IPS DF 19.7 (cell line): ENCODE data around the gene PEMT.

Source experiments
- DNase-seq: peaks from one replicate; pipeline ENCODE4 v3.0.0-alpha.2; 2013; ENCODE audit warnings: low read depth, low spot score

The PEMT gene

DNA sequence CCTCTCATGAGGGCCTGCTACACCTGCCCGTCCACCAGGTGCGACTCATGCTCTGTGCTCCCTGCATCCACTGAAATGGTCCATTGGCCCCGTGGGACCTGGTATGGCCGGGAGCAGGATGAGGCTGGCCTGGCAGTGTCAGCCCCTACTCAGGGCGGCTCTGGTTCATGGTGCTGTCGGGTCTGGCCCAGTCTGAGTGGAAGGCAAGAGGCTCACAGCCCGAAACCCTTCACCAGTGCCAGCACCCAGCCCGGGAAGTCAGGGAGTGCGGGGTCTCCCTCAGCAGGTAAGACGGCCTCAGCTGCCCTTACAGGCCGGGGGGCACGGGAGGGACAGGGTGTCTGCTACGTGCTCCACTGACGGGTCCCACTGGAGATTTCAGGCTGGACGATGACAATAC, 54.8 kb downstream of the PEMT start:
- no peak for DNase-seq

DNA sequence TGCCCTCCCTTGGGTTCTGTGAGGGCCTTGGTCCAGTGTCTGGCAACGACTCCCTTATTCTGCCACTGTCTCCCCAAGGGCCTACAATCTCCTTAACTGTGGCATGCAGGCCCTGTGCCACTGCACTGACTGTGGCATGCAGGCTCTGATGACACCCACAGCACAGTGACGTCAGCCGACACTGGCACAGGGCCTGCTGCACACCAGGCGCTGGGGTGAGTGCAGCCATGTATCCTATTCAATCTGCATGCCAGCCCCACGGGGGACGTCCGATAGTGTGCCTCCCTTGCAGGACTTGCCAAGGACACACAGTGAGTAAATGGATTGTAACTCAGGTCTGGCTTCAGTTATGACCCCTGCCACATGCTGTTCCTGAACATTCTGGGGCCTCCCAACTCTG, 55.6 kb downstream of the PEMT start:
- no peak for DNase-seq

DNA sequence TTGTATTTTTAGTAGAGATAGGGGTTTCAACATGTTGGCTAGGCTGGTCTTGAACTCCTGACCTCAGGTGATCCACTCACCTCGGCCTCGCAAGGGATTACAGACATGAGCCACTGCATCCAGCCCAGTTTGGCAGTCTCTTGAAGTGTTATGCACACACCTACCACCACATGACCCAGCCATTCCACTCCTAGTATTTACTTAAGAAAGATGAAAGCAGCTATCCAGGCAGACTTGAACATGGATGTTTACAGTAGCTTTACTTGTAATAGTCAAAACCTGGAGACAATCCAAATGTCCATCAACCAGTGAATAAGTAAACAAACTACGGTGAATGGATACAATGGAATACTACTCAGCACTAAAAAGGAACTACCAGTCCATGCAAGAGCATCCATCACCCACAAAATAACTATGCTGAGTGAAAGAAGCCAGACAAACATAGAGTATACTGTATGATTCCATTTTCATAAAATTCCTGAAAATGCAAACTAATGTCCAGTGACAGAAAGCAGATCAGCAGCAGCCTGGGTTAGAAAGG, 57.5 kb downstream of the PEMT start:
- no peak for DNase-seq

DNA sequence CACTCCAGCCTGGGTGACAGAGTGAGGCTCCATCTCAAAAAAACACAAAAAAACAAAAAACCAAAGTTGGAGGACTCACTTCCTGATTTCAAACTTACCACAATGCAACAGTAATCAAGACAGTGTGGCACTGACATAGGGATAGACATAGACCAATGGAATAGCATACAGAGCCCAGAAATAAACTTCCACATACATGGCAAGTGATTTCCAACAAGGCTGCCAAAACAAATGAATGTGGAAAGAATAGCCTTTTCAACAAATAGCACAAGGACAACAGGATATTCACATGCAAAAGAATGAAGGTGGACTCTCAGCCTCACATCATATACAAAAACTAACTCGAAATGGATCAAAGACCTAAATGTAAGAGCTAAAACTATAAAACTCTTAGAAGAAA, 58.5 kb downstream of the PEMT start:
- no peak for DNase-seq

DNA sequence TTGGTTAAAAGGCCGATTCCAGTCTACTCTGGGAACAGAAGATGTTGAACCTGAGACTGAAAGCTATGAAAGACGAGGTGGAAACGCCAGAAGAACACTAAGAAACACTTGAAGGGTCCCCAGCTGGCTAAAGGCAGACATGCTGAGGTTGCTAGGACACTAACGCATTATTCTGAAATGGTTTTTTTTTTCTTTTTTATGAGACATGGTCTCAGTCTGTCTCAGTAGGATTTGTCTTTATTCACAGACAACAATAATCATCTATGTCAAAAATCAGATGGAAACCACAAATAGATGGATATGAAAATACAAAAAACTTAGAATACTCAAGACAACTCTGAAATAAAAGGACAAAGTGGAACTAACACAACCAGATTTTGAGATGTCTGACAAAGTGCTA, 60.4 kb downstream of the PEMT start:
- no peak for DNase-seq

DNA sequence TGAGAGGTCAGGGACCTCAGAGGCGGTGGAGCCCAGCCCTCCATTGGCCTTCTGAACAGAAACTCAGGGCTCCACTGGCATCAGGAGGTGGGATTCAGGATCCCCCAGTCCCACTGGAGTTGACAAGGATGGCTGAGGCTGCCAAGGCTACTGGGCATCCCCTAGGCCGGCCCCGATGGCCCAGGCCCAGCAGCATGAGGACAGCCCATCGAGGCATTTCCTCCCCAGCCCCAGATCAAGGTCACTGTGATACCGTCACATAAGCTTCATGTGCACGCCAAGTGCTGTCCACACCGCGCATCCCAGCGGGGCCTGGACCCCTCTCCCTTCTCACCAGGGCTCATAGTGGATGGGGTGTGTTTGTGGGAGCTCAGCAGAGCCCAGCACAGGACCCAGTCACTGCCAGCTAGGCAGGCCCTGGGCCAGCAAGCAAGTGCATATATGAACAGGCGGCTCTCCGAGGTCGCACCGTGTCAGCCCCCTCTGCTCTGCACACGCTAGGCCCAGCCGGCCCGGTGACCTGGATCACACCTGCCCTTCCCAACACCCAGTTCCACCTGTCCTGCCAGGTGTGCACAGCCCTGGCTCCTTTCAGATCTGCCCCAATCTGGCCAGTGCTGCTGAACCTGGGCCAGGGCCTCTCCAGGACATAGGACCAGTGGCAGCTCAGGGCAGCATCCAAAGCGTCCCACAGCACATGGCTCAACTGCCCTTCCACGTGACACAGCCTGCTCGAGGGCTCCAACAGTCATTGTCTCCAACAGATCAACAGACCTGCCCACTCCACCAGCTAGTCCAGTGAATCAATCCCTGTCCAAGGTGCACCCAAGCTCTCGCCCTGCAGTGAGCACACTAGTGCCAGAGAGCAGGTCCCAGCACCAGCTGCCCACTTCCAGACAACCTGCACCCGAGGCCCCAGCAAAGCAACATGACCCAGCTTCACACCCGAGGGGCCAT, 62.5 kb downstream of the PEMT start:
- DNase-seq, result no peak

DNA sequence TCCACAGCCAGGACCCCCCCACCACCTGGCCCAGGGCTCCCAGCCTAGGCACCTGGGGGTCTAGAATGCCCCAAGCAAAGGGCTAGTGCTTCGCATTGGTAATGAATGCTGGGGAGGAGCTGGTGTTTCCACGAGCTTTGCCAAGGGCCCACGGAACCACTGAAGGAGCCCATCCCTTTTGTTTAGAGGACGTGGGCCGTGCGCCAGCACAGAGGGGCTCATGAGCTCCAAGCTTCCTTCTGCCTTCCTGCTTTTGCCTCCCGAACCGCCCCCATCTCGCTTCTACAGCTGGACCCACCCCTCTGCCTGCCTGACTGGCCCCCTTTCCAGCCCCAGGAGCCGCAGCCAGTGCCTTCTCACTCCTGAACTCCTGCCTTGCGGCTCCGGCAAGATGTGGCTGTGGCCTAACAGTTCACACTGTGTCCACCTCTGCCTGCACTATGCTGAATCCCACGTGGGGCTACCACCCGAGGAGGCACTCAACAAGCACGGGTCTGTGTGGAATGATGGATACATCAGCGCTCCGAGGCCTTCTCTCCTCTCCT, 63.5 kb downstream of the PEMT start:
- no peak for DNase-seq

DNA sequence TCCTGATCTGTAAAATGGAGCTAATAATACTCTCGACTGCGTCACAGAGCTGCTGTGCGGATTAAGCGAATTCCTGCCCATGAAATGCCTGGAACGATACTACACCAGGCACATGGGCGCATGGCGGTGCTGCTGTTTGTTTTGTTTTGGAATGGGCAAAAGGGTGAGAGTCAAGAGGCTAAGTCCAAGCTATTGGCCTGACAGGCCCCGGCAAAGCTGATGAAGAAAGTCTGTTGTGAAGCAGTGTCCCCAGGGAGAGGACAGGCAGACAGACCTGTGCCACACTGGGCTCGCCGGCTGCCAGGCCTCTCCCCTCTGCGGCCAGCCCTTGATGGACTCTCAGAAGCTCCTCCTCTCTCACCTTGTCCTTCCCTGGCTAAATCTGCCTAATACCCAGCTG, 64.0 kb downstream of the PEMT start:
- no peak for DNase-seq

DNA sequence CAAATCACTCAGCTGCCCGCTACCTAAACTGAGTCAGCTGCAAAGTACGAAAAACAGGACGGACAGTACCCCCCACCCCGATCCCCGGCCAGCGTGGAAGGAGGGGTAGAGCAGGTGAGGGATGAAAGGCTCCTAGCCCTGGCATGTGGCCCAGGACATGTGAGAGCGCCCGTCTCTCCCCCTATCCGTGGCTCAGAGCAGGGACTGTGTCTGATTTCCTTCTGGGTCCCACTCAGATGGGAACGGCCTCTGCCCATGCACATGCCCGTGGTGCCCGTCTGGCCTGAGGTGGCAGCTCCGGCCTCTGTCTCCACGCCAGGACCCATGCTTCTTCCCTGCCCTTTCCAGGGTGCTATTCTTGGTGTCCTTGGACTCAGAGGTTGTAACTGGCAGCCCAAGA, 65.1 kb downstream of the PEMT start:
- no peak for DNase-seq

DNA sequence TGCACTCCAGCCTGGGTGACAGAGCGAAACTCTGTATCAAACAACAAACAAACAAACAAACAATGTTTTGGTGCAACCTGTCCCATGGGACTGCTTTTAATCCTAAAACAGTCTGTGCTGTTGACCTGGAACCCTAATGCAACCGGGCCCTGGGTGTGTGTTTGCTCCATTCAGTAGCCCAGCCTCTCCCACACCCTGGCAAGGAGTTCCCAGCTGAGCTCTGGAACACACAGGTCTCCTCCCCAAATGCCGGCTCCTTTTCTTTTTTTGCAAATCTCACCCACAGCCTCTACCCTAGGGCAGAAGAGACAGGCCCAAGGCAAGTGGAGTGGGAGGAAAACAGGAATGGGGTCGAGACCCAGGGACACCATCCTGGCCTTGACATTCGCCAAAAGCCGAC, 65.6 kb downstream of the PEMT start:
- no peak for DNase-seq

DNA sequence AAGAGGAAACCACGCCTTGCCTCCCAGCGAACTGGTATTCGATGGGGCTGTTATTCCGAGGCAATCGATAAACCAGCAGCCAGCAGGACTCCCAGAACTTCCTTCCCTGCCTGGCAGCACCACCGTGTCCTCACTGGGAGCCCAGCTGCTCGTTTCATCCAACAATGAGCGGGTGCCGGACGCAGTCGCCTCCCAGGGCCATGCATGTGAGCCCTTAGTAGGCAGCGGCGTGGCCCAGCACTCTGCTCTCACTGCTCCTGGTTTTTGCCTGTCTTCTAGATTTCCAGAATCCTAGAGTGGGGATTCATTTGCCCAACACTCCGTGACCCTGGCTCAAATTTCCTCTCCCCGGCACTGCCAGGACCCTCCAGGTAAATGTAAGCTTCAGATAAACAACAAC, 66.2 kb downstream of the PEMT start:
- no peak for DNase-seq

DNA sequence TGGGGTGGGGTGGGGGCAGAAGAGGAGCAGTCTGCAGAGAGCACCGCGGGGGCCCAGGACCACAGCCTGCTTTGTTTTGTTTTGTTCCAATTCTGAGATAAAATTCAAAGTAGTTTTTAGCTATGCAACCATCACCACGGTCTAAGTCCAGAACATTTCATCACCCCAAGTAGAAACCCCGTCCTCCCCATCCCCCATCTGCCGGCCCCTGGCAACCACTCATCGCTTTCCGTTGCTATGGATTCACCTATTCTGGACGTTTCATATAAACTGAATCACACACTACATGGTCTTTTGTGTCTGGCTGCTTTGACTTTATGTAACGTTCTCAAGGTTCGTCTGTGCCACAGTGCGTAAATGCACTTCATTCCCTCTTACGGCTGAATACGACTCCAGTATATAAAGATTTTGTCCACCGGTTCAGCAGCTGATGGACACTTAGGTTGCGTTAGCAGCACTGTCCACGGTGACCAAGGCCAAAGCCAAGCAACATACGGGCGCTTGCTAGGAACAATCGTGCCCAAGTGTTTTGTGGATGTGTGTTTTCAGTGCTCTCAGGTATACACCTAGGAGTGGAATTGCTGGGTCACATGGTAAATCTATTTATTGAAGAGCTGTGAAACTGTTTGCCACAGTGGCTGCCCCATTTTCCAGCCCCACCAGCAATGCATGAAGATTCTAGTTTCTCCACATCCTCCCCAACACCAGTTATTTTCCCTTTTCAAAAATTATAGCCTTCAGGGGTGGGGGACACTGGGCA, 67.6 kb downstream of the PEMT start:
- DNase-seq, result no peak

DNA sequence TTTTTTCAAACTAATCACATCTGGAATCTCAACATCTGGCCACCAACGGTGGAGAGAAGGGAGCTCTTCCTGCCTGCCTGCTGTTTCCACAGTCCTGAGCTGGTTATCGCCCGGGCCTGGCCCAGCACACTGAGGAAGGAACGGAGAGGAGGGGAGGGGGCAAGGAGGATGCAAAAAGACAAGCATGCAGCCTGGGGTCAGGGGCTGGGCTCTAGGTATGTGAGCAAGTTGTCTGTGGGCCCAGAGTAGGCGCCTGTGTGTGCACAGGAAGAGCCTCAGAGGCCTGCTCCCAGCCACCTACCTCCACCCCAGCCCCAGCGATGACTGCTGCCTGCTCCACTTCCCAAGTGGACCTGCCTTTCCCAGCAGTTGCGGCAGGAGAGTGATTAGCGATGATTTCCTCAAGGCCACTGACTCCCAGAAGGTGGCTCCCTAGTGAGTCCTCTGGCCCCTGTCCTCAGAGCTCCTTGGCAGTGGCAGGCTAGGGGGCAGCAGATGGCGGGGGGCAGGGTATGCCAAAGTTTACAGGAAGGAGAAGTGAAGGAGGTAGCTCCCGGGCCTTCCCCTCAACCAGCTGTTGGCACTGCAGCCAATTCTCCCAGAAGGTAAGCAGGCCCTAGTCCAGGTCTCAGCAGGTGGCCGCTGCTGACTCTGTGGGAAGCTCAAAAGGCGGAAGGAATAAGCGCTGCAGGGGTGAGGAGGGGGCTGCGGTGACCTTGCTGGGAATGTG, 68.3 kb downstream of the PEMT start:
- no peak for DNase-seq

DNA sequence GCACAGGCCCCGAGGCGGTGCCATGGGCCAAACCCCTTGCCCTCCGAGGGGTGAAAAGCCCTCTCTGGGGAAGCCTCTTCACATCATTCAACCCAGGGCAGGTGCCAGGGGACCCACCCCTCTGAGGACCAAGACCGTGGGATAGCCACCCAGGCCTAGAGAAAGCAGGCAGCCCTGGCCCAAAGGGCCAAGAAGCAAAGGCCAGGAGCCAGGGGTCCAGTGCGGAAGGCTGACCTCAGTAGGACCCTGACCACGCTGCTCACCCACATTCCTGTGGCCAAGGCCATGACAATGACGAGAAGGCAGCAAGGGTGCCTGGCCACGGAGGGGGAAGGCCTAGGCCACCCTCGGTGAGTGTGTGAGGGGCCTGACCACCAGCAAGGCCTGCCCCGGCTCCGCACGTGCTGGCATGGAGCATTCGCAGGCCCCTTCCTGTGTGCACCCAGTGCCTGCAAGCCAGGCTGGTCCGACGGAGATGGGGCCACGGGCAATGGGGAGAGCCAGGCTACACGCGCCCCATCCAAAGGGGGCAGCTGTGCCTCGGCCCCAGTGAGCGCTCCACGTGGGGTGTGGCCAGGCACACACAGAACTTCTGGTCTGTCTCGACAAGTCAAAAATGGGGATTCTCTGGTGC, 70.8 kb downstream of the PEMT start:
- no peak for DNase-seq

DNA sequence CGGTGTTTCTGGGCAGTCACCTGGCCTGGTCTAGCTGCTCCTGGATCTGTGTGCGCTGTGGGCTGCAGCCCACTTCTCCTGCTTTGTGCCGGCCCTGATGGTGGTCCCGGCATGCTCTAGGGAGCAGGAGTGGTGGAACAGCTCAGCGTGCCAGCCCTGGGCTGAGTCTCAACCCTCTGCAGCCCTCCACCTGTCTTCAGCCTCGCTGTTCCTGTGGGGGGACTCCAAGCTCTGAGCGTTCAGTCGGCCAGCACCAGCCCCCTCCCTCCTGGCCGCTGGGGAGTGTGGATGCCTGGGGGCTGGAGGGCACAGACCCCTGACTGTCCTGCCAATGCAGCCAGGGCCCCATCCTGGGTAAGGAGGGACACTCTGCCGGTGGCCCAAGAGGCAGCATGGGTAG, 71.6 kb downstream of the PEMT start:
- DNase-seq, result no peak

DNA sequence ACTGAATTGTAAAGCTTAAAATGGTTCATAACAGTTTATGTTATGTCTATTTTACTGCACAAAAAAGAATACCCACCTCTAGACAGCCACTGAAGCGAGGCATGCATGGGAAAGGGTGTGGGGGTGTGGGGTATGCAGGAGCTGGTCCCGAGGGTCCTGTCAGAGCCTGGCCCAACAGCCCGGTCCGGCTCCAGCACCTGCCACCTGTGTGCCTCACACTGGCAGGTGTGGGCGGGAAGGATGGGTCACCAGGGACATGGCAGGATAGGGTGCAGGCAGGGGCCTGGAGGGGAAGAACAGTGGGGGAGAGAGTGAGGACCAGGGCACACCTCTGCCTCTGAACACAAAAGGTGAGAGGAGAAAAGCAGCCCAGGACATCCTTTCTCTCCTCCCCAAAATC, 72.6 kb downstream of the PEMT start:
- DNase-seq, result no peak

DNA sequence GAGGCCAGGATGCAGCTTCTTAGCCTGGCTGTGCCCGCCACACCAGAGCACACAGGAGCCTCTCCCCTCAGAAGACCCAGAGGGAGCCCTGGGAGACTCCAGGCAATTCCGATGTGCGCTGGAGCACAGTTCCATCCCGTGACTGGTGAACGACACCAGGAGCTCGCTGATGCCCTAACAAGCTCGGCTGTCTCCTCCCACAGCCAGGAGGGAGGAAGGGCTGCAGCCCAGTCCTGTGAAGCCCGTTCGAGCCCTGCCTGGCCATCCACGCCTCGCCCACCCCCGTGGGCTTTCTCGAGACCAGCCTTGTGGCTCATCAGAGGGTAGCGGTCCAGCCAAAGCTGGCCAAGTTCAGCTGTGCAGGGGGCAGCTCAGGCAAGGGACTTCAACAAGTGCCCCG, 73.5 kb downstream of the PEMT start:
- no peak for DNase-seq

DNA sequence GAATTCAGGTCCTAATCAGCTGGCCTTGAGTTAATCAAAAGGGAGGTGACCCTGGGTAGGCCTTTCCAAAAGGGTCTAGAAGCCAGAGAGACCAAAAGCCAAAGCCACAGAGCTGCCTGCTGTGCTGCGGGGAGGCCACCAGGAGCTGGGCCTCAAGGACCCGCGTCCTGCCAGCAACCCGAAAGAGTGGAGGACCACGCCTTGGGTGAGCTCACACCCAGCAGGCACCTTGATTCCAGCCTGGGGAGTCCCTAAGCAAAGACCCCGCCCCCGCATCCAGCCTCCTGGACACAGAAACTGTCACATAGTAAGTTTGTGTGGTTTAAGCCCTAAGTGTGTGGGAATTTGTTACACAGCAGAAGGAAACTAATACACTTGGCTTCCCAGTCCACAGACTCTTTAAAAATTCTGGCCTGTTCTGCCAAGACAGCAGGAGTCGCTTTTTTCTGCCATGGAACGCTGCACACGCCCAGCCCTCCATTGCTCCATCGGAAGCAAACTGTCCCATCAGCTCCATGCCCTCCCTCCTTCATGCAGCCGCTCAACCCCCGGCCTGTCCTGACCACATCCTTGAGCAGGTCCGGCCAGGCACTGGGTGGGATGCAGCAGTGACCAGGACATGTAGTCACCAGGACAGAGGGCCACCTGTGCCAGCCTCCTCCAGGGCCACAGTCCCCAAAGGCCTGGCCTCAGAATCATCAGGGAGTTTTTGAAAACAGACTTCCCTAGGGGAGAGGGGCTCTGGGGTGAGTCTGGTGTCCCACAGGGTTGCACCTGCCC, 74.4 kb downstream of the PEMT start:
- DNase-seq, result no peak

DNA sequence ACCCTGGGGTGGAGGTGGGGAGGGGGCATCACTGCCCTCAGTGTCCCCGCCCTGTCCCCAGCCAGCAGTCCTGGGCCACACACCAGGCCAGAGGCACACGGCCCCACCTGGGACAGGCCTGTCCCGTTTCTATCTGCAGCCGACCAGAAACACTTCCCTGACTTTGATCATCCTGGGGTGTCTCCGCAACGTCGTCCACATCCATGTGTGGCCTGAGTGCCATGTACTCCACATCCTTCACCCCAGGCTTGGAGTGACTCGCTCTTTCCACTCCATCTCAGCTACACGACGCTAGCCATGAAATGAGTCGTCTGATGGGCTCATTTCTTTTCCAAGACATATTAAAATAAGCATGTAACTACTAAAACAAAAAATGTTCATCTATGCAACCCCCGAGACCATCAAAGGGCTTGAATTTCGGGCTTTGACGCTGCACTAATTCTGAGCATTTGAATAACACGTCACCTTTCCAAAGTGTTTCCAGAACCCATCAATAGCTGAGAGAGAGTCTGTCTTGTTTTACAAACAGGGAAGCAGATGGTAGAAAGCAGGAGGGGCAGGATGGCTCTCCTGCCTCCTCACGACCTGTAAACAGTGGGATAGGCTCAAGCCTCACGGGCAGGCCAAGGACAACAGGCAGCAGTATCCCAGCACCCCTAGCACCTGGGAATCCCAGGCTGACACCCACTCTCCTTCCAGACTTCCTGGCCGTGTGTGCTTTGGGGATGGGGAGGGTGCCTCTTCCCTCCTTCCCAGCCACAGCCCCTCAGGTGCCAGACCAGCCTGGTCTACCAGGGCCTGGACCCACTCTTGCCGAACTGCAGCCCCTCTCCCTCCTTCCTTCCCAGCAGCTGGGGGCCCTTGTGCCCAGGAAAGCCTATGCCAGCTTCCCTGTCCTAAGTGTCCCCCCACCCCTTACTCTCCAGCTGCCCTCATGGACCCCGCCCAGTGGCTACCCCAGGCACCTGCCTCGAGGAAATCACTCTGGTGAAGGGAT, 75.3 kb downstream of the PEMT start:
- DNase-seq, result no peak
